ENCODE data around the gene PERCC1. TPM values are rescaled to one million over a fixed set of nuclear protein-coding genes. Genes with fewer than 3 reads are reported as not detected.

PERCC1 gene
- total RNA-seq, 4 donors from 2014 or later: 0.67 to 1.7 (median 1.6) TPM; not detected in 1

- Histone ChIP-seq H3K4me1 (peaks cover 8 to 22% of the 10 kb centered on the region in 2 donors), H3K27me3 (no peaks in the 10 kb centered on the region), H3K4me3 (replicated peaks in 1 of 3) (peak overlapping the region; percentile 60 to 91 (median 73)), H3K27ac (peak overlapping the region; percentile 30 to 92 (median 89)), H3K36me3 (no peaks in the 10 kb centered on the region), H3K9me3 (no peaks in the 10 kb centered on the region)
- intact Hi-C loops (cut with DNase I): no loop called here
- no peak for TF ChIP-seq CTCF (IDR thresholded peaks at IDR 0.05)
- no peak for TF ChIP-seq POLR2A (IDR thresholded peaks at IDR 0.05)
- WGBS, 2 donors: 1 to 3% methylated on average over 8 to 11 of the region's 22 CpGs
- no peak for DNase-seq
Measured at GRCh38 chr16:1420111-1420539, 10.8 kb upstream of the PERCC1 start.

DNA sequence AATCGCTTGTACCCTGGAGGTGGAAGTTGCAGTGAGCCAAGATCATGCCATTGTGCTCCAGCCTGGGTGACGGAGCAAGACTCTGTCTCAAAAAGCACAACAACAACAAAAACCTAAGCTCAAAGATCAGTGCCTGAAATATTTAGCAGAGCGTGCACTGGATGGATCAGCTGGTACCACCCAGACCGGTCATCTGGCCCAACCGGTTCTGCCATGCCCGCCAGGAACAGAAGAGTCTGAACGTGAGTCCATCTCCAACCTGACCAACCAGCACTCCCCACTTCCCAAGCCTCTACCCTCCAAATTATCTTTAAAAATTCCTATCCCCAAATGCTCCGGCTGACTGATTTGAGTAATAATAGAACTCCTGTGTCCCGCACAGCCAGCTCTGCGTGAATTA lies 8.8 kb upstream of the PERCC1 start:
- no peaks in the 10 kb centered on the region for H3K9me3 ChIP-seq
- WGBS, 2 donors: 47 to 63% methylated on average over 10 of the region's 10 CpGs
- TF ChIP-seq POLR2A (IDR thresholded peaks at IDR 0.05): no peak
- no peak for TF ChIP-seq CTCF (IDR thresholded peaks at IDR 0.05)
- DNase-seq: peak; percentile 83 to 84
- H3K27me3 ChIP-seq: no peaks in the 10 kb centered on the region
- no peaks in the 10 kb centered on the region for H3K36me3 ChIP-seq
- no peak overlapping the region for H3K4me3 ChIP-seq (replicated peaks in 1 of 3)
- H3K27ac ChIP-seq: peak overlapping the region; percentile 89 to 97 (median 92)
- H3K4me1 ChIP-seq: peaks cover 8 to 22% of the 10 kb centered on the region in 2 donors
- intact Hi-C loops (cut with DNase I): no loop called here

DNA sequence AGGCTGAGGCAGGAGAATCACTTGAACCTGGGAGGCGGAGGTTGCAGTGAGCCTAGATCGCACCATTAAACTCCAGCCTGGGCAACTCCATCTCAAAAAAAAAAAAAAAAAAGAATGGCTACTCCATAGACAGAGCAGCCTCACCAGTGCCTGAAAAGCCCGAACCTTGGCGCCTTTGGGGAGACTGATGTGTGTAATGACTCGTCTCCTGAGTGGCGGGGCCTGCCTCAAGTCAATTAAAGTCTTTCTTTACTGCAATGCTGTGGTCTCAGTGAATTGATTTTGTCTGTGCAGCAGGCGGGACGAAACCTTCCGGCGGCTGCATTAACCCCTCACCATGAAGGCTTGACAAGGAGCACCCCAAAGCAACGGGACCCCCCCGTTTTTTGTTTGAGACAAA lies 6.8 kb upstream of the PERCC1 start:
- H3K36me3 ChIP-seq: no peaks in the 10 kb centered on the region
- DNase-seq: peak in 1 of 2 donors; percentile 25
- TF ChIP-seq POLR2A (IDR thresholded peaks at IDR 0.05) (no peak), CTCF (IDR thresholded peaks at IDR 0.05) (no peak)
- H3K27ac ChIP-seq: no peak overlapping the region
- H3K4me1 ChIP-seq: peaks cover 8 to 22% of the 10 kb centered on the region in 2 donors
- H3K9me3 ChIP-seq: no peaks in the 10 kb centered on the region
- no peaks in the 10 kb centered on the region for H3K27me3 ChIP-seq
- H3K4me3 ChIP-seq (replicated peaks in 1 of 3): no peak overlapping the region
- WGBS, 2 donors: 93 to 94% methylated on average over 8 to 12 of the region's 12 CpGs
- intact Hi-C loops (cut with DNase I): no loop called here

GRCh38 chr16:1425616-1426370 lies 5.1 kb upstream of the PERCC1 start:
- no peak for TF ChIP-seq CTCF (IDR thresholded peaks at IDR 0.05)

DNA sequence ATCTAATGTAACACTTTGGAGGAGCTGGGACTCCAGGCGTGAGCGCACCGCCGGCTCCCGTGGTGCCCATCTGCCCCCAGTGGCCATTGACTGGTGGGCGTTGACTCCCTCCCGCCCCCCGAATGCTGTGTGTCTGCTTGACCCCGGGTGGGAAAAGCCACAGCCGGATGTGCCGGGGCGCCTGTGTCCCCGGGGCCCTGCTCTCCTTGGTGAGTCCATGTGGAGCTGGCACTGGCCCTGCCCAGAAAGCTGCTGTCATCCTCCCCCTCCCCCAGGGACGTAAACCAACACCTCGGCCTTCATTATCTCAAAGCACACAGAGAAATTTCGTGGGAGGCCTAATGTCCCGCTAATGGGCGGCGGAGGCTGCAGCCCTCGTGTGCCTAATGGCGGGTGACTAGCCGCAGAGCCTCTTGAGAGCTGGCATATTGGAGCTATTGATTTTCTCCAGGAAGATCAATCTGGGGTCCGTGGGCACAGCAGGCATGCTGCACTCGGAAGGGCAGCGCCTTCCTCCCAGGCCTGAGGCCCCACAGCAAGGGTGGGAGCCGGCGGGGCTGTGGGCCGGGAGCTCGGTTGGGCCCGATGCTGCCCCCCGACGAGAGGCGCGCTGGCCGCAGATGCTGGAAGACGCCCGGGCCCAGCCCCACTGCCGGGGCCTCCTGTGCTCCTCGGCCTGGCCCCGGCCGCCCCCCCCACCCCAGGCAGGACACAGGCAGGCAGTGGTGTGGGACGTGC lies 4.0 kb upstream of the PERCC1 start:
- intact Hi-C loops (cut with DNase I): no loop called here
- Histone ChIP-seq H3K4me1 (peaks cover 16 to 35% of the 10 kb centered on the region in 2 donors), H3K36me3 (no peaks in the 10 kb centered on the region), H3K27ac (no peak overlapping the region), H3K4me3 (replicated peaks in 1 of 3) (no peak overlapping the region), H3K27me3 (no peaks in the 10 kb centered on the region), H3K9me3 (no peaks in the 10 kb centered on the region)
- TF ChIP-seq POLR2A (IDR thresholded peaks at IDR 0.05) (no peak), CTCF (IDR thresholded peaks at IDR 0.05) (no peak)
- no peak for DNase-seq
- WGBS, 2 donors: 86% methylated on average over 14 to 20 of the region's 42 CpGs

More at GRCh38 chr16:1425616-1426370, 5.1 kb upstream of the PERCC1 start:
- Histone ChIP-seq H3K36me3 (no peaks in the 10 kb centered on the region), H3K27me3 (no peaks in the 10 kb centered on the region), H3K4me3 (replicated peaks in 1 of 3) (no peak overlapping the region), H3K9me3 (no peaks in the 10 kb centered on the region), H3K4me1 (peaks cover 7 to 31% of the 10 kb centered on the region in 2 donors), H3K27ac (no peak overlapping the region)
- WGBS, 2 donors: 78 to 79% methylated on average over 9 to 10 of the region's 16 CpGs
- intact Hi-C loops (cut with DNase I): no loop called here
- DNase-seq: no peak
